ENCODE measurements around the gene ADCY5.

ADCY5 gene

GRCh38 chr3:123321806-123322205 lies 127.1 kb downstream of the ADCY5 start:
- DNase-seq: no peak

GRCh38 chr3:123320221-123320620 lies 128.7 kb downstream of the ADCY5 start:
- DNase-seq: no peak

- no peak for DNase-seq
Observed at GRCh38 chr3:123319760-123320159, 129.1 kb downstream of the ADCY5 start.

GRCh38 chr3:123318374-123318773 lies 130.5 kb downstream of the ADCY5 start:
- DNase-seq: no peak

- DNase-seq: no peak
Observed at GRCh38 chr3:123317716-123318115, 131.2 kb downstream of the ADCY5 start.

GRCh38 chr3:123315271-123315595 lies 133.7 kb downstream of the ADCY5 start:
- DNase-seq: no peak

- DNase-seq: no peak
Observed at GRCh38 chr3:123314359-123315270, 134.3 kb downstream of the ADCY5 start.

- DNase-seq: no peak
Observed at GRCh38 chr3:123313889-123314288, 135.0 kb downstream of the ADCY5 start.

GRCh38 chr3:123312331-123313265 lies 136.3 kb downstream of the ADCY5 start:
- no peak for DNase-seq

- DNase-seq: no peak
Observed at GRCh38 chr3:123311201-123311600, 137.7 kb downstream of the ADCY5 start.

- DNase-seq: no peak
Observed at GRCh38 chr3:123310741-123311140, 138.1 kb downstream of the ADCY5 start.

- DNase-seq: no peak
Observed at GRCh38 chr3:123310186-123310585, 138.7 kb downstream of the ADCY5 start.

GRCh38 chr3:123307064-123307463 lies 141.8 kb downstream of the ADCY5 start:
- no peak for DNase-seq

- DNase-seq: no peak
Observed at GRCh38 chr3:123305192-123305591, 143.7 kb downstream of the ADCY5 start.

GRCh38 chr3:123303976-123304560 lies 144.8 kb downstream of the ADCY5 start:
- DNase-seq: no peak

GRCh38 chr3:123302961-123303360 lies 145.9 kb downstream of the ADCY5 start:
- no peak for DNase-seq

GRCh38 chr3:123301331-123302184 lies 147.3 kb downstream of the ADCY5 start:
- DNase-seq: no peak

- no peak for DNase-seq
Observed at GRCh38 chr3:123300583-123300982, 148.3 kb downstream of the ADCY5 start.

- no peak for DNase-seq
Observed at GRCh38 chr3:123300056-123300455, 148.8 kb downstream of the ADCY5 start.

GRCh38 chr3:123299581-123299980 lies 149.3 kb downstream of the ADCY5 start:
- no peak for DNase-seq

GRCh38 chr3:123298903-123299302 lies 150.0 kb downstream of the ADCY5 start:
- DNase-seq: no peak

GRCh38 chr3:123297627-123297899 lies 151.3 kb downstream of the ADCY5 start:
- DNase-seq: no peak

Data from NCI-H1436 (cell line).